GM12892 (cell line): ENCODE results near the gene NF2.

Experiments used
- DNase-seq: peaks from one replicate; pipeline ENCODE4 v3.0.0; 2011; ENCODE audit not compliant: insufficient read length
- FAIRE-seq: peaks from 2 replicates; lab custom pipeline; 2011; peaks lifted over from hg19 to GRCh38; lab: Jason Lieb, UNC
- POLR2A ChIP-seq: IDR thresholded peaks from 2 replicates; pipeline ENCODE4 v1.6.1; 2011; ENCODE audit warnings: low read depth, low read length, control low read depth
- POLR2AphosphoS5 ChIP-seq: IDR thresholded peaks from 2 replicates; pipeline ENCODE4 v1.6.1; 2011; ENCODE audit warnings: low read depth, low read length, control low read depth
- TAF1 ChIP-seq: IDR thresholded peaks from 2 replicates; pipeline ENCODE4 v1.6.1; 2011; ENCODE audit warnings: low read depth, mild to moderate bottlenecking, control low read depth, low read length, borderline replicate concordance

The NF2 gene

DNA sequence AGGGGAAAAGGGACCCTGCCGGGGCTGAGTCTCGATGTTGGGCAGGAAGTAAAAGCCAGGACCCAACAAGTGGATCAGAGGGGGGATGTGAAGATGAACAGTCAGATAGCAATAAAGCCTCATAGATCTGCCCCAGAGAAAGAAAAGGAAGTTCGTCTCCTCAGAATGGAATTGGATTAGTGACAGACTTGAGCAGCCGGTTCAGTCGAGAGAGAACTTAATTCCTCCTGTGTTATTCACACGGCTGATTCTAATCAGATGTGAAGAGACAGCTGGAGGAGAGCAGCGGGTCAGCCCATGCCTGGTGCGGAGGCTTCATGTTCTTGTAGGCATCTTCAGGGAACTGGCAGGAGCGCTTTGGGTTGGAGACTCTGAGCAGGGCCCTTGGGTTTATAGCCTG is 87.0 kb downstream of the NF2 start:
- no peak for FAIRE-seq
- TF ChIP-seq TAF1 (no peak), POLR2A (no peak), POLR2AphosphoS5 (no peak)
- DNase-seq = no peak

DNA sequence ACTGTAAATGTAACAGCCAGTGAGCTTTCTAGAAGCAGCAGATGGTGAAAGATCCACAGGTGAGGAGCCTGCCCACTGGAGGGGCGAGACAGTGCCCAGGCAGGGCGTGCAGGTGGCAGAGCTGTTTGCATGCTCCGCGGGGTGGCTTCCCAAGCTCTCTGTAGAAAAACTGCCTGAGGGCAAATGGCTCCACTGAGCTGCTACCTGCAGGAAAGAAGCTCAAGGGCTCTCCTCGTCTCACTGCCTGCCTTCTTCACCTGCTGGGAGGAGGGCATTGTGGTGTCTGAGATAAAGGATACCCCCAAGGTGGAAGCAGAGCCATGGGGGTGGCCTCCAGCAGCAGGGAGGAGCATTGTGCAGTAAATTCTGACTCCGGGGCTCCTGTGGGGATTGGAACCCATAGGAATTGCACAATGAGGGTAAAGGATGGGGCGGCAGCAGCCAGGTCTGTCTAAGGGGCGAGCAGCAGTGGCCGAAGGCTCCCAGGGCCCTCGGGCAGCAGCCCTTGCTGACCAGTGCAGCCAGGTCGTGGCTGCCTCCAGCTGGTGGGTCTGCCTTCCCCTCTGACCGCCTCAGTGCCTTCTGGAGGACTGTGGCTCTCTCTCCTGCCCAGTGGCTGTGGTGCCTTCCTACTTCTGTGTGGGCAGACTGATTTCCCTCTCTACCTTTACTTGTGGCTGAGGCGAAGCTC is 88.3 kb downstream of the NF2 start:
- no peak for TF ChIP-seq POLR2AphosphoS5
- TF ChIP-seq POLR2A = no peak
- TF ChIP-seq TAF1 = no peak
- DNase-seq (no peak), FAIRE-seq (no peak)

DNA sequence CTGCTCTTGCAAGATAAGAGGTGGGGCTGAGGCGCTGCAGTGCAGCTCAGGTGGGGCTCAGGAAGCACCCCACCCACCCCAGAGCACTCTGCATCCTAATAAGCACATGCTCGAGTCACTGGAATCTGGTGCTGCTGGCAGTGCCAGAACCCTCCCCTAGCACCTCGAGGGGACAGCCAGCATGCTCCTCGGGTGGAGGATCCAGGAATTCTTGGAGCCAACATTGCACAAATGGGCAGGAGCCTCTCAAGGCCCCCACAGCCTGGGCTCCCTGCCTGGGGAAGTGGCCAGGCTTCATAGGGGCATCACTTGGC is 88.9 kb downstream of the NF2 start:
- DNase-seq = no peak
- no peak for FAIRE-seq
- TF ChIP-seq POLR2AphosphoS5 (no peak), TAF1 (no peak), POLR2A (no peak)

DNA sequence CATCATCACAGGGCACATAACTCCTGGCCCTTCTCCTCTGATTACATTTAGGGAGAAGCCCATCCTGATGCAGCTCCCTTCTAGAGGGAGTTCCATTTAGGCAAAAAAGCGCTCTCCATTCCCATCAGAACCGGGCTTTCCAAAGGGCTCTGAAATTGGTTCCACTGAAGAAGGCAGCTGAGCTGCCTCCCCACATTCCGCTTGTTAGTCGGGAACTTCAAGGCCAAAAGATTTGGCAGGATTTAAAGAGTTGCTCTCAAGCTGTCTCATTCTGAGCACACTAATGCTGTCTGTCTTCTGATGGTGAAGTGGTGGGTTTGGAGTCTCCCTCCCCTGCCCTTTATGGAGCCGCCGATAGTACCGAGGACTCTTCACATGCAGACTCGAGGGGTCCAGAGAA is 89.7 kb downstream of the NF2 start:
- DNase-seq = no peak
- TF ChIP-seq POLR2AphosphoS5 = no peak
- no peak for TF ChIP-seq POLR2A
- no peak for TF ChIP-seq TAF1
- no peak for FAIRE-seq

DNA sequence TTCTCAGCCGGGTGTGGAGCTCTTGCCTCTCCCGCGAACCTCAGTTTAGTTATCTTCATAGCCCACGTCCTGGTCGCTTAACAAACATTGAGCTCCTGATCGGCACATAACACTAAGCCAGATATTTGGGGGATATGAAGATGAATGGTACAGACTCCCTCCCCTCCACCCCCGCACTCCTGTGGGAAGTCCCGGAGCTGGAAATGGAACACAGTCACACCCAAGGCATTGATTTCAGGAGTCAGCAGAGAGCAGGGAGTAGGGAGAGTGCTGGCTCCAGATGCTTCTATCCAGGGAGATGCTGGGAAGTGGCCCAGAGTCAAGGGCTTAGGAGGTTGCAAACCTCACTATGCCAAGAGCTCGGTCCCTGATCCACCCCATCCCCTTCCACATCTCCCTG is 90.2 kb downstream of the NF2 start:
- FAIRE-seq = no peak
- TF ChIP-seq POLR2AphosphoS5 (no peak), POLR2A (no peak), TAF1 (no peak)
- no peak for DNase-seq

DNA sequence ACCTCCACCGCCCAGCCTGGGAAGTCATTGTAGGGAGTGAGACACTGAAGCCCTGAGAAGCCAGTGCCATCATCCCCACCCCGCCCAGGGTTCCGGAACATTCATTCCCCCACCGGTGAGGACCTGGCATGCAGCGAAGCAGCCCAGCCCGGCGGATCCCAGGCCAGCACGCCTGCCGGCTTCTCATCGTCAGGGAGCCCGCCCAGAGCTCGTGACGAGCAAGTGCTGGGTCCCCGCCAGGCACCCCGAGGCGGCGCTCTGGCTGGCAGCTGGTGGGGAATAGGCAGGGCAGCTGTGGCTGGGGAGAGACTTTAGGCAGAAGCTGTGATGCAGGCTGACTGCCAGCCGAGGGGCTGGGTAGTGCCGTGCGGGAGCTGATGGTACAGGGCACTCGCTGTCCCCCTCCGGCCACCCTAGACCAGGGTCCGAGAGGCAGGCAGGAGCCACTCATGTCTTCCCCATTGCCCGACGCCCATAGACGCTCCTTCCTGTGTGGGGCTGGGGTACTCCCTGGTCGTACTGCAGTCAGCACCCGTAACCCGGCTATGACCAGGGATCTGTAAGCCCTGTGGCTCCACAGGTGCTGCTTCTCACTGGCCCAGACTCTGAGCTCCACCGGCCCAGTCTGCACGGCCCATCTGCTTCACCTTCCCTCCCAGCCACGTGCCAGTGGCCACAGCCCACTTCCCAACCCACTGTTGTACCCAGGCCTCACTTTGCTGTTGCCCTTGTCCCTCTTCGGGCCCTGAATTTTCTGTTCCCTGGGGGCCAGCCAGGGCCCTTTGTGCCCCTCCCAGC is 91.9 kb downstream of the NF2 start:
- FAIRE-seq (no peak), DNase-seq (no peak)
- no peak for TF ChIP-seq POLR2A
- no peak for TF ChIP-seq POLR2AphosphoS5
- no peak for TF ChIP-seq TAF1

DNA sequence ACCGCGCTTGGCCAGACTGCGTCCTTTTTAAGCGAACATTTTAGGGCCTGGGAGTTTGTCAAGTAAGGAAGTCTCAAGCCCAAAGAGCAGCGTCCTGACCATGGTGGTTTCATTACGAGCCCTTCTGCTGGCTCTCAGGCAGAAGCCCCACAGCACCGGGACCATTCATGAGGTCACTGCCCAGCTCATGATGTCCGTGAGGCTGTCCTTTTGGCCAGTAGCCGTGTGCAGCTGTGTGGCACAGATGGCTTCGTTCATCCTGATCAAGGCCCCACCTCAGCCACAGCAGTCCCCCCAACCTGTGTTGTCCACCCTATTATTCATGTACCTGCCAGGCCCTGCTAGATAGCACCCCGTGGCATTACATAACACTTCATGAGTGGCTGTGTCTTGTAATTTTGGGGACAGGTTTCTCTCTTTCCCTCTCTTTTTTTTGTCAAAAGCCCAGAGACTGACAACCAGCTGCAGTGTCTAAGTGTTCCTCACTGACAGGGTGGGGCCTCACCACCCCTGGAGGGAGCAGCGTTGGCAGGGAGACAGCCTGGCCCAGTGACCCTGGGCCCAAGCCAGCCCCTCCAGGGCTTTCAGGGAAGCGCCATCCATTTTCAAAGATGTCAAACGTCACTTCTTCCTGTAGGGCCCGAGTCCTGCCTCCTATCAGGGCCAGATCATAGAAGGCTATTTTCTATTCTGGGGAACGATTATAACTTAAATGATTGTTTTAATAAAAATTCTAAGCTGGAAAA is 94.6 kb downstream of the NF2 start:
- DNase-seq (no peak), FAIRE-seq (no peak)
- no peak for TF ChIP-seq POLR2AphosphoS5
- TF ChIP-seq POLR2A = no peak
- no peak for TF ChIP-seq TAF1

DNA sequence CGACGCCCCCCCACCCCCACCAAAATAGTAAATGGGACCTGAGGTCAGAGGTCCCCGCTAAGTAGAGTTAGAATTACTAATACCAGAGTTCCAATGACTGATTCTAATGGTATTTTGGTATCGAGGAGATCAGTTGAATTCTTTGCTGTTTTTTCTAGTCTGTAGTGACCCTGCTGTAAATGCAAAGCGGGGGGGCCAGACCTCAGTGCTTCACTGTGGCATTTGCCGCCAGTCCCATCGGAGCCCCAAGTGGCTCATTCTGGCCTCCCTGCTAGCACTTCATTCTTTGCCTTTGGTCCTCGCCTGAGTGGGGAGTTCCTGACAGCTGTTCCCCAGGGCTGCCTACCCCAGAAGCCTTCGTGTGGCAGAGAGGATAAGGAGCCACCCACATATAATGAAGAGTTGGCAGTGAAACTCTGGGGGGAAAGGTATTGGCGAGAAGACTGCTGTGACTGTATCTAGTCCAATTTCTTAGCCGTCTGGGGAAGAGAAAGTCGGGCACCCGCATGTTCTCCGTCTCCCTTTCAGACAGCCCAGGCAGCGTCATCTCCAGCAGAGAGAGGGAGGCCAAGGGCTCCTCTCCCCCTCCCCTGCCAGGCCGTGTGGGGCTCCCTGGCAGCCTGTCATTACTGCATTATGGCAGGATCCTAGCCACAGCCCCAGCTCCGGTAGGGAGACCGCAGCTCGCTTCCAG is 96.9 kb downstream of the NF2 start:
- DNase-seq = no peak
- no peak for FAIRE-seq
- no peak for TF ChIP-seq POLR2A
- TF ChIP-seq POLR2AphosphoS5 = no peak
- no peak for TF ChIP-seq TAF1

DNA sequence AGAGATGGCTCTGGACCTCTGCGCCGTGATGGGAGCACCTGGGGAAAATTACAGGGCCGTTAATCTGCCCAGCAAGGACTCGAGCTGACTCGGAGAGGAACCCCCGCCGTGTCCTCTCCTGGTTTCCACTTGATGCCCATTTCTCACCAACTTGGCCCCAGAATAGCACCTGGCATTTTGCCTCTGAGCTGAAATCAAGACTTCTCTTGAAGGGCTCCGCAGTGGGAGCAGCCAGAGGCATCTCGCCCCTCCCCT is 97.4 kb downstream of the NF2 start:
- DNase-seq (no peak), FAIRE-seq (no peak)

DNA sequence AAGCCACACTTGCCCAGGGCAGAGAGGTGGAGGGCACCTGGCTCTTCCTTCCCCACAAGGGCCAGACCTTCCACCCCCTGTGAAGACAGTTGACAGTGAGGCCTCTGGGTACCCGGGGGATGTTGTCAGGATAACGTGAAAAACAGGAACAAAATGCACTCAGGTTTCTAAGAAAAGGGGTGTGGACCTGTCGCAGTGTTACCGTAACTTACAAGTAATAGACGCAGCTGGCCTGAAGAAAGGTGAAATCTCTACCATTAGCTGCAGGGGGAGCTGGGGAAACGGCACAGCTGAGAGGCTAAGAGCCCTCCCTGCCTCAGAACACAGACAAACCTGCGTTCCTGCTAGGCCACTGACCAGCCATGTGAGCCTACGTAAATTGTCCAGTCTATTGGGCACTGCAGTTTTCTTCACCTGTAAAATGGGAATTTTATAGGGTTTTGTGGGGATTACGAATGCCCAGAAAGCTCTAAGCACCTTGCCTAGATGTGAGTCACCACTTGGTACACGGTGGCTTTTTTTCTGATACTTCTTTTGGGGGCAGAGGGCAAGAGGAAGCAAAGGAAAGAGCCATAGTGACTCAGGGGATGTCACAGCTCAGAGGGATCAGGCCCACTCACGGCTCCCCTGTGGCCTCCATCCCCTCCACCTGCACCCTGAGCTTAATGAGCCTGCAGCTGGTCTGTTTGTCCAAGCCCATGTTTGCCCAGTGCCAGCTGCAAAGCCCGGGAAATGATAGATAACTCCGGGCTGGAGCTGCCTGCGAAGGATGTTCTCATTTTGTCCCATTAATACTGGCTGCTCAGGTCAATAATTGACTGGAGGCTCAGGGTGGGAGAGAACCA is 97.9 kb downstream of the NF2 start:
- TF ChIP-seq POLR2A = no peak
- no peak for TF ChIP-seq TAF1
- no peak for TF ChIP-seq POLR2AphosphoS5
- FAIRE-seq (no peak), DNase-seq (no peak)

More for the DNA sequence above, 97.4 kb downstream of the NF2 start:
- TF ChIP-seq POLR2A = no peak
- no peak for TF ChIP-seq TAF1
- TF ChIP-seq POLR2AphosphoS5 = no peak

DNA sequence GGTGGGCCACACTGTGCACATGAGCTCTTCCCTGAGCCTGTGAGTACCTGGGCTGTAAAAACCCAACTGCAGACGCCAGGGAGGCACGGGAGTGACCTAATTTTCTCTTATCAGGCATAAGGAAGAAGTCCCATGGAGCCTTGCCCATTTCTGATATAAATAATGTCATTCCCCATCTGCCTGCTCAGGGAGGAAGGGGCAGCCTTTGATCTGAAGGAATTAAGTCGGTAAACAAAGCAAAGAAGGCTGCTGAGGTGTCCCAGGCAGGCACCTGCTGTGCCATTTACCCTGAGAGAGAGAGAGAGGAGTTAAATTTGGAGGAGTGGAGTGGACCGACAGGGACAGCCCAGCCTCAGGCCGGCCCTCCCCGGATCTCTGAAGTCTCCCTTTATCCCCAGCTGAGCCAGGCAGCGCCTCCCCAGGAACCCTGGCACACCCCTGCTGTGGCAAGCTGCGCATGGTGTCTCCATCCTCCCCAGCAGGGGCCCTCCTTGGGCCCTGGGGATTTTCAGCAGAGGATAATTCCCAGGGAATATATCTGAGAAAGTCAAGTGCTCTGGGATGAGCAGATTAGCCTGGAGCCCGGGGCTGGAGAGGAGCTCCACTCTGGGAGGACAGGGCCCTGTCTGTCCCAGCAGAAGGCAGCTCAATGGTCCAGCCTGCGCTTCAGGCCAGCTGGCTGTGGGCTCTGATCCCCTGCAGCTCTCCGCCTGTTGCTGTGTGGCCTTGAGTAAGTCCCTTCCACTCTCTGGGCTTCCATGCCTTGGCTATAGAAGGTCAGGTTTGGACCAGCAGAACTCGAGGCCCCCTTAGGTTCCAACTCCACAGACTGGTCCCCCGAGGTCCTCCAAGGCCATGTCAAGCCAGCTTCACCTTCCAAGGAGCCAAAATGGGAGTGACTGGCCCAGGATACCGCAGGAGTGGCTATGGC is 98.8 kb downstream of the NF2 start:
- no peak for DNase-seq
- TF ChIP-seq TAF1 = no peak
- no peak for TF ChIP-seq POLR2AphosphoS5
- TF ChIP-seq POLR2A = no peak
- no peak for FAIRE-seq
